Stimulated activated CD8-positive, alpha-beta memory T cell treated with anti-CD3 and anti-CD28 coated beads, Interleukin-7, amount 100 ng/mL, for 4 hours (primary cell): ENCODE data around the gene R3HDM4.
"Not testable (repeated sequence)": the region's sequence is repeated elsewhere in the genome, so short reads cannot be mapped to it uniquely, and the experiment has no call there.

ENCODE experiments used
- DNase-seq, 2 donors: peaks; one replicate each; pipeline ENCODE4 v3.0.0-alpha.2; 2020; ENCODE audit warnings: low read depth in 2 of 2

The R3HDM4 gene

GRCh38 chr19:896434-896833 is 16.6 kb downstream of the R3HDM4 start:
- DNase-seq: no peak

- peak; percentile 75 to 84 for DNase-seq
Observed at GRCh38 chr19:892894-893689, 19.9 kb downstream of the R3HDM4 start, which contains the start of the genes MED16 and RNU6-9. MED16 (minus strand) TSS chr19:893187; CDS start chr19:891131, 2,056 bp downstream. RNU6-9 (plus strand) TSS chr19:893484.

GRCh38 chr19:892243-892893 is 20.7 kb downstream of the R3HDM4 start:
- no peak for DNase-seq

GRCh38 chr19:891421-892200 is 21.4 kb downstream of the R3HDM4 start:
- DNase-seq: not testable (repeated sequence)

- no peak for DNase-seq
Observed at GRCh38 chr19:890831-891230, 22.2 kb downstream of the R3HDM4 start.

GRCh38 chr19:889662-890295 is 23.2 kb downstream of the R3HDM4 start:
- no peak for DNase-seq

- DNase-seq: peak in 1 of 2 donors; percentile 46
Observed at GRCh38 chr19:888581-889385, 24.2 kb downstream of the R3HDM4 start.

GRCh38 chr19:887599-887998 is 25.4 kb downstream of the R3HDM4 start:
- no peak for DNase-seq

GRCh38 chr19:887072-887471 is 25.9 kb downstream of the R3HDM4 start:
- no peak for DNase-seq

GRCh38 chr19:885536-886224 is 27.3 kb downstream of the R3HDM4 start:
- no peak for DNase-seq

GRCh38 chr19:884420-885211 is 28.4 kb downstream of the R3HDM4 start:
- DNase-seq: no peak

GRCh38 chr19:883661-884211 is 29.3 kb downstream of the R3HDM4 start:
- DNase-seq: no peak

GRCh38 chr19:882871-883497 is 30.0 kb downstream of the R3HDM4 start:
- DNase-seq: no peak

- no peak for DNase-seq
Observed at GRCh38 chr19:881385-882071, 31.5 kb downstream of the R3HDM4 start.

- no peak for DNase-seq
Observed at GRCh38 chr19:879711-880438, 33.1 kb downstream of the R3HDM4 start.

GRCh38 chr19:878751-879561 is 34.1 kb downstream of the R3HDM4 start:
- not testable (repeated sequence) for DNase-seq
